GM06990 (cell line): ENCODE data around the gene GOLGA6L2.
A peak's percentile ranks its signal among the peaks of the same experiment; 100 is the strongest.

Experiments
- DNase-seq: peaks from one replicate; pipeline ENCODE4 v3.0.0-alpha.2; 2011; ENCODE audit not compliant: insufficient read length; ENCODE audit errors: extremely low read depth
- H3K27me3 ChIP-seq: replicated peaks from 2 replicates; pipeline ENCODE4 v1.6.0; 2011; ENCODE audit warnings: low read length; ENCODE audit not compliant: control insufficient read depth, insufficient read depth
- H3K36me3 ChIP-seq: 2 replicates; pipeline ENCODE4 v1.5.1; 2011; ENCODE audit warnings: low read length; ENCODE audit not compliant: control insufficient read depth, insufficient read depth
- H3K4me3 ChIP-seq: replicated peaks from 2 replicates; pipeline ENCODE4 v1.5.1; 2011; ENCODE audit warnings: low read depth, mild to moderate bottlenecking, control low read depth, low read length
- CTCF ChIP-seq: IDR thresholded peaks from 2 replicates; pipeline ENCODE4 v1.5.1; 2011; ENCODE audit warnings: low read length, control low read depth, mild to moderate bottlenecking, inconsistent platforms; ENCODE audit not compliant: insufficient read depth, poor library complexity, severe bottlenecking

GOLGA6L2 gene

GRCh38 chr15:23477920-23478319, 30.9 kb upstream of the GOLGA6L2 start:
- DNase-seq: no peak
- Histone ChIP-seq H3K36me3 (no peaks in the 10 kb centered on the region), H3K27me3 (no peaks in the 10 kb centered on the region), H3K4me3 (no peak overlapping the region)
- TF ChIP-seq CTCF: no peak

DNA sequence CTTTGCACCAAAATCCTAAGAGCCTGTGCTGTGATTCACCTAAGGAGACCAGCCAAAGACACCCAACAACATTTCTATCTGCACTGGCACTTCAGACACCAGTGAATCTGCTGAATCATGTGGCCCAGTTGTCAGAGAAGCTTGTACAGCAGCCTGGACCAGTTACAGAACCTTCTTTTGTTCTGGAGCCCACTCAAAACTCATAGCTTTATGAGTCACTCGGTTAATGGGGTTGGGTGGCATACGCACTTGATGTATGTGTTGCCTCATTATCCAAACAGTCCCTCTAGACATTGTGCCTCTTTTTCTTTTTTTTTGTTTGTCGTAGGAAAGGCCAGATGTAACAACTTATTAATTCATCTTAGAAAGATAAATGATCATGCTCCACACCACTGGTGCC, 25.6 kb upstream of the GOLGA6L2 start:
- TF ChIP-seq CTCF: no peak
- Histone ChIP-seq H3K4me3 (no peak overlapping the region), H3K27me3 (no peaks in the 10 kb centered on the region), H3K36me3 (no peaks in the 10 kb centered on the region)
- DNase-seq: no peak

DNA sequence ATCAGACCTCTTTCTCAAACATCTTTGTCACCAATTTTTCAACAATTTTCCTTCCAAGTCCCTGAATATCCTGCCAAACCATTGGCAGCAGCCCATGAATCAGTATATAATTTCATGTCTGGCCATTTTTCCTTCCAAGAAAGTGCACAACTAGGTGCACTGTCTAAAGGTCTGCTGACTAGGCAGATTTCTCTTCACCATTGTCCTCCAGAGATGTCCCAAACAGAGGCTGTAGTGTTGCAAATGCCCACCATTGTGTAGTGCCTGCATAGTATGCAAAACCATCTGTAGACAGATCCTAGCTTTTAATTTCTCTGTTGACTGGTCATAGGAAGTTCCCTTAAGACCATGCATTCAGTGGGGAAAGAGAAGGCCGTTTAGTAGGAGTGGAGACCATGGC, 25.0 kb upstream of the GOLGA6L2 start:
- H3K4me3 ChIP-seq: no peak overlapping the region
- H3K36me3 ChIP-seq: no peaks in the 10 kb centered on the region
- no peaks in the 10 kb centered on the region for H3K27me3 ChIP-seq
- TF ChIP-seq CTCF: no peak
- no peak for DNase-seq

DNA sequence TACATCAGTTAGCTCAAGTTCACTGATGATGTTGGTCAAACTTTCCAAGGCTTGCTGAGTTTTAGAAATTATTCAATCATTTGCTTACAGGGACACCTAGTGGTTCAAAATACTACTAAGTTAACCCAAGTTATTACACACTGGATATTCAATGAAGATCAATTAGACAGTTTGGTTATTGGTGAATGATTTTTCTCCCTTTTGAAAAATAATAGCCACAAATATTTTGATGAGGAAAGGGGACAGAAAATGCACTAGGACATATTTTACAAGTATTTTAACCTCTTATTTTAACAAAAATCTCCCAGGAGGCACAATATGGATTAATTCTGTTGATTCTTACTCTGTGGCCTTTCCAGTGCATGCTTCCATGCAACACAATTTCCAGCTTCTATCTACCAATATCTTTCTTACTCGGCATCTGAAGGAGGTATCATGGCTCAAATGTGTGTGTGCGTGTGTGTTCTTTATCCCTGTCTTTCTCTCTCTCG, 20.1 kb upstream of the GOLGA6L2 start:
- Histone ChIP-seq H3K27me3 (no peaks in the 10 kb centered on the region), H3K4me3 (no peak overlapping the region), H3K36me3 (no peaks in the 10 kb centered on the region)
- DNase-seq: no peak
- TF ChIP-seq CTCF: peak; percentile 24

DNA sequence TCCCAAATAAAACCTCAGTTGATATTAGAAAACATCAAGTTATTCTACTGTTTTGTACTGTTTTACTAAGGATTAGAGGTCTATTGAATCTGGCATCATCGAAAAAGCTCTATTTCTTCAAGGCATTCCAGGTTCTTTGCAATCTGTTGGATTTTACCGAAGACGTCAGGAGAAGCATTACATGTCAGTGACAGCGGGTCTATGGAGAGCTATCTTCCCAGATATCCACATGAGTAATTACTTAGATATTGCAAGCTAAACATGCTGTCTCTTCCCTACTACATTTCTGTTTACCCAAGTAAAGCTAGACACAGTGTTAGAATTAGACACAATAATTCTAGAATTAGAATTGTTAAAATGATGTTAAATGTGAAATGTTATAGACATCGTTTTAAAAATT, 10.8 kb upstream of the GOLGA6L2 start:
- Histone ChIP-seq H3K4me3 (no peak overlapping the region), H3K36me3 (no peaks in the 10 kb centered on the region), H3K27me3 (no peaks in the 10 kb centered on the region)
- no peak for DNase-seq
- no peak for TF ChIP-seq CTCF
